HG02678 (cell line): ENCODE measurements around the gene WDFY1.
A peak's percentile ranks its signal among the peaks of the same experiment; 100 is the strongest.

Source experiments
- ATAC-seq: cut with Tn5 transposase; IDR thresholded peaks from one replicate; pipeline ENCODE4 v1.9.1; 2021; ENCODE audit warnings: mild to moderate bottlenecking, moderate library complexity; ENCODE audit not compliant: unreplicated experiment

Gene WDFY1, protein sequence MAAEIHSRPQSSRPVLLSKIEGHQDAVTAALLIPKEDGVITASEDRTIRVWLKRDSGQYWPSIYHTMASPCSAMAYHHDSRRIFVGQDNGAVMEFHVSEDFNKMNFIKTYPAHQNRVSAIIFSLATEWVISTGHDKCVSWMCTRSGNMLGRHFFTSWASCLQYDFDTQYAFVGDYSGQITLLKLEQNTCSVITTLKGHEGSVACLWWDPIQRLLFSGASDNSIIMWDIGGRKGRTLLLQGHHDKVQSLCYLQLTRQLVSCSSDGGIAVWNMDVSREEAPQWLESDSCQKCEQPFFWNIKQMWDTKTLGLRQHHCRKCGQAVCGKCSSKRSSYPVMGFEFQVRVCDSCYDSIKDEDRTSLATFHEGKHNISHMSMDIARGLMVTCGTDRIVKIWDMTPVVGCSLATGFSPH

DNA sequence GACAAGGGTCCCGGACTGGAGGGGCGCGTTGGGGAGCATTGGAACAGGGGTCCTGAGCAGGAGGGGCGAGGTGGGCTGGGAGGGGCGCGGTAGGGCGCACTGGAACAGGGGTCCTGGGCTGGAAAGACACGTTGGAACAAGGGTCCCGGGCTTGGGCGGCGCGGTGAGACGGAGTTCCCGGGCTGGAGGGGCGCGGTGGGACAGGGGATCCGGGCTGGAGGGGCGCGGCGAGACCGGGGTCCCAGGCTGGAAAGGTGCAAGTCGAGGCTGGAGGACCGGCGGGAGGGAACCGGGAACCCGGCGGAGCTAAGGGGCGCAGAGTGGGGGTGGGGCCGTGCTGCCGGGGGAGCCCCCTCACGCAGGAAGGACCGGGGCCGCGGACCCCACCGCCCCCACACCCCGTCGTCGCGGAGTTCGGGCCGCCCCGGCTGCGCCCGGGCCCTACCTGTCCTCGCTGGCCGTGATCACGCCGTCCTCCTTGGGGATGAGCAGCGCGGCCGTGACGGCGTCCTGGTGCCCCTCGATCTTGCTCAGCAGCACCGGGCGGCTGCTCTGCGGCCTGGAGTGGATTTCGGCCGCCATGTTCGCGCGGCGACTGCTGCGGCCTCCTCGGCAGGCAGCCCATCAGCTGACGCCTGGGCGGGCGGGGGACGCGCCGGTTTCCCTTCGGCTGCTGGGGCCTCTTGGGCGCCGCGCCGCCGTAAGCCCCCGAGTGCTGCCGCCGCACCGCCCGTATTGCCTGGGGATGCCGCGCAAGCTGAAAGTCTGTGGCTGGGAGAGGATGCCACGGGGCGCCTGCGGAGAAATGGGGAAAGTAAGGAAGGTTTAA, at the start of gene WDFY1:
TSS of gene WDFY1 (minus strand) at position 633 of the 829 bp plus-strand sequence. CDS start at position 582, 51 bp downstream.
- ATAC-seq, result peak; percentile 77

DNA sequence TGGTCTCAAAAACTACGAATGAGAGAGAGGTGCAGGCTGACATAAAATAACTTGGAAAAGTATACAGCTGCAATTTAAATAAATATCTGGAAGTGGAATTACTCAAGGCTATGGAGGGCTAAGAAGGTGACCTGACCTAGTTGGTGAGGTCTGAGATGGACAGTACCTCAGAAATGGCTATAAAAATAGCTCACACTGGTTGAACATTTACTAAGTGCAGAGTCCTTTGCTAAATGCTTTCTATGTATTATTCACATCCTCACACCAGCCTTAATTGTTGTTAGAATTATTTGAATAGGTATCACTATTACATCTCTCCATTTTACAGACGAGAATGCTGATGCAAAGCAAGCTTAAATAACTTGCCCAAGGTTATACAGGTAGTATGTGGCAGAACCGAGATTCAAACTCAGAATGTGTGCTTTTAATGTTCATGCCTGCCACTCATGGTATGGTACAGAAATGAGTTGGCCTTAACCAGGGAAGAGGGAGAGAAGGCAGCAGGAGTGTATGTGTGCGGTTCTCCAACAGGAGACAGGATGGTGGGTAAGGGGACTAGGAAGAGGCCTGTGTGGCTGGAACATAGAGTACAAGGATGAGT, 49.5 kb upstream of the WDFY1 start:
- no peak for ATAC-seq

DNA sequence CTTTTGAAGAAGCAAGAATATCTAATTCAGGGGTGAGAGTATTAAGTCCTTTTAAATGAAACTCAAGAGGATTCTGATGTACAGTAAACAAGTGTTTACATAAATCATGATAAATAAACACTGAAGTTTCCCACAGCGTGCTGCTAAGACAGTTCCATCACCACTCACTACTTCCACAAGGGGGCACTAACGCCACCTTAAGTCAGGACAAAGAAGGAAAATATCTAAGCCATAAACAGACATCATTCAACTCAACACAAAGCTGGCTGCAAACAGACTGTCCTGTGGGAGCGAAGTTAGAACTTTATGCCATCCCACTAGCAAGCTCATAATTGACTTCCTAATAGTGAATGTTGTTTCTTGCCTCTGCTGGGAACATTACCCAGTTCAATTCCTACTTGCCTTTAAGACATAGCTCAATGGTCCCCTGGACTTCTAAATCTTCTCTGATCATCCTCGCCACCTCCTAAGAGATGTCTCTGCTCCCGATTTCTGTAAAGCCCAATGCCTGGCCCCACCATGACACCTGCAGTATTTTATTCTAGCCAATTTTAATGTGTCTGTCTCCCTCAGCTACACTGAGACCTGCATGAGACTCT, 48.6 kb upstream of the WDFY1 start:
- peak; percentile 76 for ATAC-seq

DNA sequence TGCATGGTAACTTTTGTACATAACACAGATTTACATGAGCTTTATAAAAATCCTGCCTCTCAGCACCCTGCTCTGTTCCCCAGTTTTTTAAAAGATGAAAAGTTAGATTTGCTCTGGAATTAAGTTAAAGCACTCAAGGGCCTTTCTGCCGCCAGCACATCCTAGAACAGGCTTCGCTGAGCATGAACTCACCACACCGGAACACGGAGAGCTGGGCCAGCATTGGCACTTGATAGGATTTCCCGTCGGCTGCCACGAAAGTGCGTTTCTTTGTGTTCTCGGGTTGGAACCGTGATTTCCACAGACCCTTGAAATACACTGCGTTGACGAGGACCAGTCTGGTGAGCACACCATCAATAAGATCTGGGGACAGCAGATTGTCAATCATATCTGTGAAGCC, 46.5 kb upstream of the WDFY1 start:
- no peak for ATAC-seq

DNA sequence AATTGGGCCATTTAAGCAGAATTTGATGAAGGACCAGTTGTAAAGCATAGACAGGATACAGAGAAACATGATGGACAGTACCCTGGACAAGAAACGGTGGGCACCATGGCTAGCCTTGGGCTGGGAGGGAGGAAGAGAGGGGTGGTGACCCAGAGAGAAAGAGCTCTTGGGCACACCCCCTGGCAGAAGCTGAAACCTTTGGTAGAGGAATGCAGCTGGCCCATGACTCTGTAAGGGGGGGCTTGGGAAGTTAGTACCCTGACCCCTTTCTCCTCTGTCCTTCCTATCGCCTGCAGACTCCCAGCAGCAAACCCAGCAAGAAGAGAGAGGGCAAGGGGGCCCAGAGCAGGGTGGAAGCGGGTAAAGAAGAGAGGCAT, 44.7 kb upstream of the WDFY1 start:
- no peak for ATAC-seq

DNA sequence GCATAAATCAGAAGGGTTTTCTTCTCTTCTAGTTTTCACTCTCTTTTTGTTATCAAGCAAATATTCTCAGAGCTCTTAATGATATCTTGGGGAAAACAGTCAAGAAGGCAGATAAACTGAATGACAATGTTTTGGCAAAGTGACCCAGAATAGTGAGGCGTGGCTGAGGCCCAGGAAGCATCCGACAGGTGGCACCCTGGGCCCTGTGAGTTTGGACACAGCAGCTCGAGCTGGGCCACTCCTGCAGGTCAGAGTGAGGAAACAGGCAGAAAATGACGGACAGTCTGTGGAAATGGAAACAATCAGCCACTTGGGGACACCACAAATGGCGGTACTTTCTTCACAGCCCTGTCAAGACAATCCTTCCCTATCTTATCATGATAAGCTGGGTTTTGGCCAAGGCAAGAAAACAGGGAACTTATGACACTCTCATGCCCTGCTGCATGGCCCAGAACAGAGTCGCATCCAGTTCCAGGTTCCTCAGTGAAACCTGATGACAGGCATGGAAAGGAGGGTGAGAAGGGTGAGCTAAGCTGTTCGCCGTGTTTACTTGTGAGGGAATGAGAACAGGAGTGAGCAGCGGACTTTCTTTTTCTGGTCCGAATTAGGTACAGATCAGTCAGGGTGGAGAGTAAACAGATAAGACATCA, 44.2 kb upstream of the WDFY1 start:
- no peak for ATAC-seq

DNA sequence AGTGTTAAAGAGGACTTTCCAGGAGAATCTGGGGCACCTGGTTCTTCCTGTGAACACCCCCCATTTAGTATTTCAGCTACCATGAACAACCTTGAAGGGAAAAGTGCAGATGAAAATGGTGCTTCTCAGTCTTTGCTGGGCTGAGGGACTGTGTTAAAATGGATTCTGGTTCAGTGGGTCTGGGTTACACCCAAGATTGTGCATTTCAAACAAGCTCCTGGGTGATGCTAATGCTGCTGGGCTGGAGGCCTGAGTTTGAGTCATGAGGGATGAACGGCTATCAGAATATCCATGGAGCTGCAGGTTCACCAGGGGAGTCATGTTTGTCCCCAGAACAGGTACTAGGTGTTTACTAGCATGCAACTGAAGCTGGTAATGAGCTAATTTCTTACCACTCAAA, 36.1 kb upstream of the WDFY1 start:
- no peak for ATAC-seq

DNA sequence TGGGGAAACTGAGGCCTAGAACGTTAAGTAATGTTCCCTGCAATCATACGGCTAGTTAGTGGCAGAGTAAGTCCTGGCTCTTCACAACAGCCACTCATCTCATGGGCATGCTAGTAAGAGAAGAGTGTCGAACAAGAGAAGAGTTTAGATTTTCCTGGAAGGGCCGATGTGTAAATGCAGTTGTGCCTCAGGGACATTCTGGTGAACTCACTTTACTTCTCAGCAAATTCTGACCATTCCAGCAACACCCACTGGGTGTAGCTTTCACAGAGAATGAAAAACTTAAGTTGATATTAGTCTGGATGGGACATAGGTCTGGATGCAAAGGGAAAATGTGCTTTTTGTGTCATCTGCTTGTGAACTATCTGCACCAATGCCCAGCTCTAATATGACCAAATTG, 35.7 kb upstream of the WDFY1 start:
- ATAC-seq, result no peak

DNA sequence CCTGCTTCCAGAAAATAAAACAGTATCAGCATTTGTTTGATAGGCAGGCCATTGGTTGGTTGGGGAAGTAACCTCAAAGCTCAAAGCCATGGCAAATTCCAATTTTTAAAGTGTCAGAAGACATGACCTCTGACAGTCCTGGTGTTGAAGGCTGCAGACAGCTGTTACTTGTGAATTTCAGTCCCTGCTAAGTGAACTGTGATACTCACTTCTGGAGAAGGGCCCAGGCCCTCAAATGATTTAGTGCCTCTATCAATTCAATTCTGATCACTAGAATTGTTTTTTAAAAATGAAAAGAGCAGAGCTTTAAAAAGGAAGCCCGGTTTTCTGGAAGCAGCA, 35.2 kb upstream of the WDFY1 start:
- no peak for ATAC-seq

DNA sequence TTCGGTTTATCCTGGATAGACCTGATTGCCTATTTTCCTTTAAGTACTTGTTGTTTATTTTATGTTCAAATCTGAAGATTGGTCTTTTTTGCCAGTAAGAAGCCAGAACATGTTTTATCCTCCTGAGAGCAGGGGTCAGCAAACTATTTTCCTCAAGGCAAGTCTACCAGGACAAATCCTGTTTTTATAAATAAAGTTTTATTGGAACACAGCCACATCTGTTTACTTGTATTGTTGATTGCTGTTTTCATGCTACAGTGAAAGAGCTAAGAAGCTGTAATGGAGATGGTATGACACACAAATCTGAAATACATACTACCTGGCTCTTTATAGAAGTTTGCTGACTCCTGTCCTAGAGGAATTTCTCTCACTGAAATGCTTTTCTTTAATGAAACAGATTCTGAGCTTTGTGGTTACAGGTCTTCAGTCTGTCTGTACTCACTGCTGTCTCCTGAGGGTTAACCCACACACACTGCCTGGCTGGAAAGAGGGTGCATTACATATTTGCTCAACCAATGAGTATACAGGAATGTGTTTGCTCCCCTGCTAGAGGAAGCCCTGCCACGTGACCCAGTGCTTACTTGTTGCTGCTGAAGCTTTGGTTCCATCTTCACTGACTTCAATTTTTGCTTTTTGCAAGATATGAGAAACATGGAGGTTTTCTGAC, 34.7 kb upstream of the WDFY1 start:
- no peak for ATAC-seq

DNA sequence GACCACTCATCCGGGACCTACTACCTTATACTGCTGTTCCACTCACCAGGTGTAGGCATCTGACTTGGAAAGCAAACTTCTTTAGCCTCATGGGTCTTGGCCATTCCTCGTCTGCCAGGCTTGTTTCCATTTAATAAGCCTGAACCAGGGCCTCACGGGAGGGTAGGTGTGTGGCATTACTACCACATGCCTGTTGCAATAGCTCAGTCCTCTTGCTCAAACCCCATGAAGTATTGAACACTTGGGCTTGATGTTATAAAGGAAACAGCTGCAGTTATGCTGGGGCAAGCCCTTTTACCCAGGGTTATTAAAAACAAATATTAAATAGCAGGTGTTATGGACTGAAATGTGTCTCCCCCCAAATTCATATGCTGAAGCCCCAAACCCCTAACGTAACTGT, 33.3 kb upstream of the WDFY1 start:
- ATAC-seq, result no peak

DNA sequence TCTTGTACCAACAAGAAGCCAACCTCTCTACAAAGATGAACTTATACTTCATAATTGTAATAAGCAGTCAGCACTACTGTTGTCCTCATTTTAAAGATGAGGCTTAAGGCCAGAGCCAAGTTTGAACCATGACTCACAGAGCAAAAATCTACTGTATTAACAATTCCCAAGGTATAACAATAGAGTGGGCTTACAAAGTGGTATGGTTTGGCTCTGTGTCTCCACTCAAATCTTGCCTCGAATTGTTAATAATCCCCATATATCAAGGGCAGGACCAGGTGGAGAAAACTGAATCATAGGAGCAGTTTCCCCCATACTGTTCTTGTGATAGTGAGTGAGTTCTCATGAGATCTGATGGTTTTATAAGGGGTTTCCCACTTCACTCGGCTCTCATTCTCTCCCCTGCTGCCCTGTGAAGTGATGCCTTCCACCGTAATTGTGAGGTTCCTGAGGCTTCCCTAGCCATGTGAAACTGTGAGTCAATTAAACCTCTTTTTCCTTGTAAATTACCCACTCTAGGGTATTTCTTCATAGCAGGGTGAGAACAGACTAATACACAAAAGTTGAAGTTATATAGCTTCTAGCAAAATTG, 31.6 kb upstream of the WDFY1 start:
- no peak for ATAC-seq

DNA sequence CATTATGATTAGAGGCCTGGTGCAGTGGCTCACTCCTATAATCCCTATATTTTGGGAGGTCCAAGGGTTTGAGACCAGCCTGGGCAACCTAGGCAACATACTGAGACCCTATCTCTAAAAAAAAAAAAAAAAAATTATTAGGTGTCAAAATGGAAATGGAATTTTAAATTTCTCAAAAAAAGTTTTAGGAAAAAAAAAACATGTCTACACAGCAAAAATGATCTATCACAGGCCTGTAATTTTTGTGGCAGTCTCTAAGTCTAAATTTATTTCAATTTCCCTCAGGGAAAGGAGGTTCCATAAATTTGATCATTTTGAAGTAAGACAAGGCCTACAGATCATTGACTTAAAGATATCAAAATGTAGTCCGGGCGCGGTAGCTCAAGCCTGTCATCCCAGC, 28.5 kb upstream of the WDFY1 start:
- ATAC-seq, result no peak

DNA sequence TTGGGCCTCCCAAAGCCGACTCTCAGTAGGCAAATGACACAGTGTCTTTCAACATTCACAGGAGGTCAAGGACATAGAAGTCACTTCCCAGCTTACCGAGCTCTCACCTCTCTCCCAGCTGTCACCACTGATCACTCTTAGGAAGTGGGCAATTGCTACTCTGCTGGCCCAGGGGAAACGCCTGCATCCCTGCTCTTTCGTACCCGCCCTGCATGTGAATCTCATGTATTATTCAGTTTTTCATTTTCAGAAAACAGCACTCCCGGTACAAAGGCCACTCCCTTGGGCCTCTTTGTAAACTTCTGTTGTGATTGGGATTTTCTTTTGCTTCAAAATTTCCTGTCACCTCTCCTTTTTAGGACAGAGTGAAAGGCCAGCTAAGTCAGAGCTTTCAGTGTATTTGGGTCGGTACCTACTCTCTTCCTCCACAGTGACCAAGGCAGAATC, 27.5 kb upstream of the WDFY1 start:
- no peak for ATAC-seq

DNA sequence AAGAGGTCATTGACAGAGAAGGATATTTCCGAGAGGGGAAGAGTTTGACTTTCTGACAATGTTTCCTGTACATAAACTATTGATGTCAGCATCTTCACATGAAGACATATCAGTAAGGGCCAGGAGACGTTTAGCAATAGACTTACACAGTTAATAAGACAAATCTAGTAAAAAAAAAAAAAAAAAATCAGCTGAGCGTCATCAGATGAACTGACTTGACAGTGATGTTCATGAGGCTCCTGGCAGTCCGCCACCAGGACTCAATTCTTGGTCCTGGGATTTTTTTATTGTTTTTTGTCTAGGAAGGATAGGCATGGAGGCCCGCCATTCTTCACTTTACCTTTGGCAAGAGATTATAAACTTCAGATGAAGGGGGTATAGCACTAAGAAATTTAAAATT, 26.6 kb upstream of the WDFY1 start:
- no peak for ATAC-seq

DNA sequence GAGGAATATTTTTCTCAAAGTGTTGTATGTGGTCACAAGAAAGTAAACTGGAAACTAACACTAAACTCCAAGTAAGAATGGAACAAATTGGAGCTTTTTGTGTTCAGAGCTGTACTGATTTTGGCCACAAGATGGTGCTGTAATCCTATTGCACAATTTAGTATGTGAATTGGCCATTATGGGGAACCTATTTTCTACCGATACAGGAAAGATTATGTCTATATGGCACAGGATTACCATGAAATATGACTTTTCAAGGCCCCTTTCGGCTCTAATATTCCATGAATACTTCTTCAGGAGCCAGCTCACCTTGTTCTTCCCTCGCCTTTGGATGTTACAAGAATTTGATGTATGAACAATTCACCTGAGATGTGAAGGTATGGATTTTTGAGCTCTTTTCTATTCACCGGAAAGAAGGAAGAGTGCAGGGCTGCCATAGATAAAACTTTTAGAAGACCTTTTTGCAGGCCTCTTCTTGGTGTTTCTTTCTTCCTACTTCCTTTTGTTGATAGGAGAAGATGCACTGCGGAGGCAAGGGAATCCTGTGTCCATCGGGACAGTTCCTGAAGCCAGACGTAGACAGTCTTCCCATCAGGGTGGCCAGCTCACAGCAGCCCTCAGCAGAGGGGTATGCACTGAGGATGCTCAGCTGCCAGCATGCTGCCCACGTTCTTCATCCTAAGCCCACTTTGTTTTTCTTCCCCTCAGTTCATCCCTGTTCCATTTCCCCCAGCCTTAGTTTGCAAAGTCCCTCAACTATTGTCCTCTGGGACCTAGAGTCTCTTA, 25.4 kb upstream of the WDFY1 start:
- peak; percentile 76 for ATAC-seq

DNA sequence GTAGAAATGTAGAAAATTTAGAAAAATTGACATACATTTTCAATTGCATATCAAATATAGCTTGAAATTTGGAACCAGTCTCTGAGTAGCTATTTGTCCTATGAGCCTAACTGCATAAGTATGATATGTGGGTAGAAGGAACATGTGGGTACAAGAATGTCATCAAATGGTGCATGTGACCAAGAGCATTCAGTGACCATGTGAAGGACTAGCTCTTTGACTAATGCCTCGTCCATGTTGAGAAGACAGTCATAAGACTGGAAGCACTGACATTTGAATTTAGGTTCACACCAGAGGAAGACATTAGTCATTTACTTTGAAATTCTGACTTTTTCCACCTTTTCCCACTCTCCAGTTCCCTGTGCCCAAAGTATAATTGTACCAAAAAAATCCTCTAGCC, 24.7 kb upstream of the WDFY1 start:
- ATAC-seq, result peak; percentile 18

DNA sequence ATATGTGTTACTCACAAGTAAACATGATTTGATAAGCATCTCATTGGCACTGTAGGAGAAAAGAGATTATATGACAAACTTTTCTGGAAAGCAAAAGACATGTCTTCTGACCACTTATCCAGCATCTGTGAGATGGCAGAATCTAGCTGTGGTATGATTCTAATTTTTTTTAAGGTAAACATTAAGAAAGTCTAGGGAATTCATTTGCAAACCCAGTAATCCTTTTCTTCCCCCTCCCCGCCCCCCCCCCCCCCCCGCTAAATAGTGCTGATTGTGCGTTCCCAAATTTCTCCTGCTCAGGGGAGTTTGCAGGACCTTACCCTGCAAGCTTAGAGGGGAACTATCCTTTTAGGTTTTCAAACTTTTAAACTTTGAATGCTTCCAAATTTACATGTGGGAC, 24.2 kb upstream of the WDFY1 start:
- ATAC-seq, result no peak

DNA sequence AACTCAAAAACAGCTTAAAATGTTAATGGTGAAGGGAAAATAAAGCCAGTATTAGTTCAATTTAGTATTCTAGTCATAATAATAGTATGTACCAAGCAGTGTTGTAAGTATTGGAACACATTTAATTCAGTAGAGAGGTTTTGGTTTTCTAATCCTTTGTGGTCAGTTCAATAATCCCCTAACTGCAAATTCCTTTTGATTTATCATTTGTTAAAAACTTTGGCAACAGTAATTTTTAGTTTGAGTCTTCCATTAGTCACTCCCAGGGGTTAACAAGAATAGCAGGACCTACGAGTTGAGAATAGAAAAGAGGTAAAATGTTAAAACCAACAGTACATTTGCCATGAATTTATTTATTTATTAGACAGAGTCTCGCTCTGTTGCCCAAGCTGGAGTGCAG, 22.8 kb upstream of the WDFY1 start:
- ATAC-seq, result no peak
